AG10803 (cell line): Measurements from ENCODE around the gene BMP8A.

Experiments
- DNase-seq: peaks from one replicate; pipeline ENCODE4 v3.0.0; 2010; ENCODE audit warnings: low read depth
- H3K4me3 ChIP-seq: 2 replicates; pipeline ENCODE4 v1.5.1; 2011; ENCODE audit warnings: mild to moderate bottlenecking, low read length, control low read depth
- CTCF ChIP-seq: conservative IDR thresholded peaks from 2 replicates; pipeline ENCODE4 v1.5.1; 2011; ENCODE audit warnings: mild to moderate bottlenecking, low read length, control low read depth, inconsistent platforms

BMP8A gene

GRCh38 chr1:39566441-39567137 is 75.2 kb downstream of the BMP8A start:
- H3K4me3 ChIP-seq, result no peak overlapping the region
- no peak for TF ChIP-seq CTCF

GRCh38 chr1:39567302-39567701 is 75.9 kb downstream of the BMP8A start:
- H3K4me3 ChIP-seq, result no peak overlapping the region
- no peak for TF ChIP-seq CTCF
- no peak for DNase-seq

More at GRCh38 chr1:39566441-39567137, 75.2 kb downstream of the BMP8A start:
- no peak for DNase-seq

- TF ChIP-seq CTCF, result no peak
- no peak overlapping the region for H3K4me3 ChIP-seq
- no peak for DNase-seq
These were observed 76.8 kb downstream of the BMP8A start for GRCh38 chr1:39568208-39568607.

GRCh38 chr1:39569034-39569433 is 77.6 kb downstream of the BMP8A start:
- no peak overlapping the region for H3K4me3 ChIP-seq
- DNase-seq, result no peak
- TF ChIP-seq CTCF, result no peak

GRCh38 chr1:39570477-39571177 is 79.2 kb downstream of the BMP8A start:
- DNase-seq, result no peak
- TF ChIP-seq CTCF, result no peak
- no peak overlapping the region for H3K4me3 ChIP-seq

DNA sequence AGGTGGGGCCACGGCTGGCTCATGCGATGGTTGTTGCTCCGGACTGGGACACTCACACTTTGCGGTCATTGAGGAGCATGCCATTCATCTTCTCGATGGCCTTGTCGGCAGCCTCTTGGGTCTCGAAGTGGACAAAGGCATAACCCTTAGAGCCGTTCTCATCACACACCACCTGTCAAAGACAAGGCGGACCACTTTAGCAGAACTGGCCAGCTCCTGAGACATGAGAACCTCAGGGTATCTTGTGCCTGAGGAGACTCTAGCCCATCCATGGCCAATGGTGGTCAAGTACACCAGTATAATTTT is 79.7 kb downstream of the BMP8A start:
- no peak for DNase-seq
- TF ChIP-seq CTCF, result no peak
- no peak overlapping the region for H3K4me3 ChIP-seq

DNA sequence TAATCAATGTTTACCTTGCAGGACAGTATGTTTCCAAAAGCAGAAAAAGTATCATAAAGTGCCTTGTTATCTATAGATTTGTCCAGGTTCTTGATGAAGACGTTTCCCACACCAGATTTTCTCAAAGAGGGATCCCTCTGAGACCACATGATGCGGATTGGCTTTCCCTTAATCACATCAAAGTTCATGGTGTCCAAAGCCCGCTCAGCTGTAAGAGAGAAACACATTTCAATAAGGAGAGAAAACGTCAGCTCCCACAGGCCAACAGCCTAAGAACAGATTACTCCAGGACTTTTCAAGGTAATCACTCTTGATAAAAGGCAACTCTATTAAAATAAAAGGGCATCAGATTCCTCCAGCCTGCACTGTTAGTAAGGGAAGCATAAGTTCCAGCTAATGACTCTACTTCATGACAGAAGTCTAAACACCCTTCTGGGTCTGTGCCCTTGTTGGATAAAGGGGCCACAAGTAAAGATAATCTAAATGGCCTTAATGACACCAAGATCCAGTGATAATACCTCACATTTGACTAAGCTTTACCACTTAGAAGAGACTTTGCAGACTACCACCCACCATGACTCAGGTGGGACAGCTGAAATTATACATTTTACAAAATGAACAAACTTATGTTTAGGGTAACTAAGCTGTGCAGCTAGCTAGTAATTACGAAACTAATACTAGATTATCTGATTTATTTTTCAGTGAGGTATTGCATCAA is 81.1 kb downstream of the BMP8A start:
- no peak for DNase-seq
- TF ChIP-seq CTCF, result no peak
- H3K4me3 ChIP-seq, result no peak overlapping the region
